HG03469 (cell line): Measurements from ENCODE around the gene TRIP10.

Experiments
- ATAC-seq: cut with Tn5 transposase; IDR thresholded peaks from one replicate; pipeline ENCODE4 v1.9.1; 2021; ENCODE audit warnings: mild to moderate bottlenecking, moderate library complexity, moderate number of reproducible peaks; ENCODE audit not compliant: unreplicated experiment

Gene TRIP10

DNA sequence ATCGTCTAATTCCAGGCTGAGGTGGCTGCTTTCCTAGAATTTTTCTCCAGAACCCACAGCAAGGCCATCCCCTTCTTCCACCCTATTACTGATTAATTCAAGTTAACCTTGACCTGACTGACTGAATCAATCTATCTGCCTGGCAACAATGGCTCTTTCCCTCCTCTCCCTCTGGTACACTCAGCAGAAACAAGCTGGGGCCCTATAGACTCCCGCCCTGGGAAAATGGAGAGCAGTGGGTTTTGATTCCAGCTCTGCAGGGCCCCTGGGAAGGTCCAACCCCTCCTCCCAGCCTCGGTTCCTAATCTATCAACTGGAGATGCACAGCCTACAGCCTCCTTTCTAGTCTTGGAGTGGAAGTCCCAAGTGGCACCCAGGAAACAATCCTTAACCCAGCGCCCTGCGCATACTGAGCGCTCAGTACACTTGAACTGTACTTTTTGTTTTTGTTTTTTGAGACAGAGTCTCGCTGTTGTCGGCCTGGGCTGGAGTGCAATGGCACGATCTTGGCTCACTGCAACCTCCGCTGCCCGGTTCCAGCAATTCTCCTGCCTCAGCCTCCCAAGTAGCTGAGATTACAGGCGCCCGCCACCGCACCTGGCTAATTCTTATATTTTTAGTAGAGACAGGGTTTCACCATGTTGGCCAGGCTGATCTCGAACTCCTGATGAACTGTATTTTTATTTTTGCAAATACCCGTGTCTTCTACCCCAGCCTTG lies 13.8 kb upstream of the TRIP10 start:
- no peak for ATAC-seq

DNA sequence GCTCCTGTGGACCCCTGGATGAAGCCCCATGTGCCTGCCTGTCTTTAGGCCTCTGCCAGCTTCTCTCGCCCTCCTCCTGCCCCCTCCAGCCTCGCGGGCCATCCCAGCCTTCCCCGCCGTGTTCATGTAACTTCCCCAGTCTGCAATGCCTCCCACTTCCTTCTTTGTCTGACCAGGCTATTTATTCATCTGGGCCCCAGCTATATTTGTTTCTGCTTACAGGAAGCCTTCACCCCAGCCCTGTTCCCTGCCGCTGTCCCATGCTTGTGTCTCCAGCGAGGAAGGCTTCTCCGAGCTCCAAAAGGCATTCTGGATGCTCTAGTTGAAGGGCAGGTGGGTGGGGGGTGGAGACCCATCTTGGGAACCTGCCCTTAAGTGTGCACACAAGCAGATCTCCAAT lies 11.1 kb upstream of the TRIP10 start:
- no peak for ATAC-seq

DNA sequence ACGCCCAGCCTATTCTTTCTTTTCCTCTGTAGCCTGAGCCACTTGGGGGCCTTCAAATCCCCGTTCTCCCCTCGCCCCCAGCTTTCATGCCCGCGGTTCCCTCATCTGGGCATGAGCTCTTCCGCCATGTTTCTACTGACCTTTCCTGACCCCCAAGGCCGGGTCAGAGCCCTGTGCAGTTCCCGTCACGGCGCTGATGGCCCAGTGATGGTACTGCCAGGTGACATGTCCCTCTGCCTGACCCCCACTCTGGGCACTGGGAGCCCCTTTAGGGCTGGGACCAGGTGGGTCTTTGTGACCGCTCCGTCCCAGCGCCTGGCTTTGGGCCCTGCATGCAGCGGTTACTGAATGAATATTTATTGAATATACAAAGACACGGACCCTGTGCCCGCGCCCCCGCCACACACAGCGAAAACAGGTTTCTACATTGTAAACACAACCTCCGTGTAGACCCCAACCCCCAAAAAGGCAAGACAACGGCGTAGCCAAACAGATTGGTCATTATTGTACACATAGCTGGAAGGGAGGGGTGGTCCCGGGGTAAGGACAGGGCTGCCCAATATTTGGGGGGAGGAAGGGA lies 9.8 kb upstream of the TRIP10 start:
- ATAC-seq = no peak

DNA sequence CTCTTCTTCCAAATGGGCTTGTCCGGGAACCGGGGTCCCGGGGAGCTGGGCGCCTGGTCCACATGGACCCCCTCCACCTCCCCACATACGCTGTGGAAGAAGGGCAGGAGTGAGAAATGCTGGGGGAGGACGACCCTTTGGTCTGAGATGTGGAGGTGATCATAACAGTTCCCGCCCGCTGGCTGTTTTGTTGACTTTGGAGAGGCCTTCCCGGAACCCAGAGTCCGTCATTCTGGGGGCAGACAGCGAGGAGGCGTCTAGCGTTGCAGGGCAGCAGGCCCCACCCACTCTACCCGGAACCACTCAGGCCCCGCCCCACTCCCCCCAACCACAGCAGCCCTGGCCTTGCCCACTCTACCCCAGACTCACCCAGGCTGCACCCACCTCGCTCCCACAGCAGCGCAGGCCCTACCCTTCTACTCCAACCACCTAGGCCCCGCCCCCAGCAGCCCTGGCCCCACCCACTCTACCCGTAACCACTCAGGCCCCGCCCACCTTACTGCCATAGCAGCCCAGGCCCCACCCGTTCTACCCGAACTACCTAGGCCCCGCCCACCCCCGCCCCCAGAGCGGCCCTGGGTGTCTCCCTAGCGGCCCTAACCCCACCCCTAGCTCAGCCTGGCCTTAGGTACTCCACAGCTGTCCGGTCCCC lies 9.2 kb upstream of the TRIP10 start:
- no peak for ATAC-seq

DNA sequence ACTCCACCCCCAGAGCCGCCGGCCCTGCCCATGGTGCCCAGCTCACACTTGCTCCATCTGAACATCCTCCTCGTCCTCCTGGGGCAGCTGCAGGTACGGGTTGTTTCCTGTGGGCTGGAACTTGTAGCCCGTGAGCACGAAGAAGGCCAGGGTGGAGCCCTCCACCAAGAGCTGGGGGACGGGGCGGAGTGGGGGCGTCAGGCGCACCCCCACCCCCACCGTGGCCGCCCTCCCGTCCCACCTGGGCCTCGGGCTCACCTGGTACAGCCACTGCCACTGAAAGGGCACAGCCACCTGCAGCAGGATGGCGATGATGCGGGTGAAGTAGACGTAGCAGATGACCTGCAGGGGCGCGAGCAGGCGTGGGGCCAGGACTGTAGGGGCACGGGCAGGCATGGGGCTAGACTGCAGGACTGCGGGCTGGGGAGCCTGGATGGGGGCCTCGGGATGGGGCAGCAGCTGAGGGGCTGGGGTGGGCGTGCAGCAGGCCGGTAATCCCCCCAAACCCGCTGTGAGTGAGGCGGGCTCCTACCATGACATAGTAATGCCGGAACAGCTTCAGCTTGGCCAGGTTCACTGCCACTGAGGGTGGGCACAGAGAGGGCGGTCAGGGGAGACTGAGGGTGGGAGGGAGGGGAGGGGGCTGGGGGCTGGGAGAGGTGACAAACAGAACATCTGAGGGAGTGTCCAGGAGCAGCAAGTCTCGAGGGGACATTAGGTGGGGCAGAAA lies 8.4 kb upstream of the TRIP10 start:
- no peak for ATAC-seq

DNA sequence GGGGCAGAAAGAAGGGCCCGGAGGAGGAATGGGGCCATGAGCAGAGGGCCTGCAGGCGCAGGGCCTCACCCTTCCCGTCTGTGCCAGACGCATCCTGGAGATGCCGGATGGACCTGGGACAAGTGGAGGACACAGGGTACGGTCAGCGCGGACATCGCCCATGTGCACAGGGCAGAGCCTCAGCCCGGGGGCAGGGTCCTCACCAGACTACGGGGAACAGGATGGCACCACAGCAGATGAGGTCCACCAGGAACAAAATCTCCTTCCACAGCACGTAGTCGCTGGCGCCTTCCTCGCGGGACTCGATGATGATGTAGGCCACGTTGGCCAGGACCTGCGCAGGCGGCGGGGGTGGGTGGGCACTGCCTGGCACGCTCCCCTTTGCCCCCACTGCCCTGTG lies 7.7 kb upstream of the TRIP10 start:
- no peak for ATAC-seq

DNA sequence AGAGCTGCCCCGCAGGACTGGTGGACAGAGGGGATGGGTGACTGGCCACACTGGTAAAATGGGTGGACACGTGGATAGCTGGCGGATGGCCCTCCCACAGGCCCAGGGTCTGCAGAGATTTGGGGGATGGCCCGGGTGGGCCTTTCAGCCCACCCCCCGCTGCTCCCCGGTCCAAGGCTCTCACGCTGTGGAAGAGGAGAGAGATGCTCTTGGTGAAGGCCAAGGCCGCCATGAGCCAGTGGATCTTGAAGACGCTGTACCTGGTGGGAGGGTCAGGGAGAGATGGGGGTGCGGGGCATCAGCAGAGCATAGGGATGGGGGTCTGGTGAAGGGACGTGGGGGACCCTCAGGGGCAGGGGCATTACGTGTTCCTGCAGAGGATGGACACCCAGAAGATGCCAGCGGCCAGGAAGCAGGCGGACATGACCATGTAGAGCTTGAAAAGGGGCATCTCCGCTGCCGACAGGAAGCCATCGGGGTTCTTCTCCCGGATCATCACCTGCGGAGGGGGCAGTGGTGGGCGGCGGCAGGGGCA lies 6.6 kb upstream of the TRIP10 start:
- no peak for ATAC-seq

GRCh38 chr19:6733338-6734095 lies 6.0 kb upstream of the TRIP10 start:
- ATAC-seq = no peak

DNA sequence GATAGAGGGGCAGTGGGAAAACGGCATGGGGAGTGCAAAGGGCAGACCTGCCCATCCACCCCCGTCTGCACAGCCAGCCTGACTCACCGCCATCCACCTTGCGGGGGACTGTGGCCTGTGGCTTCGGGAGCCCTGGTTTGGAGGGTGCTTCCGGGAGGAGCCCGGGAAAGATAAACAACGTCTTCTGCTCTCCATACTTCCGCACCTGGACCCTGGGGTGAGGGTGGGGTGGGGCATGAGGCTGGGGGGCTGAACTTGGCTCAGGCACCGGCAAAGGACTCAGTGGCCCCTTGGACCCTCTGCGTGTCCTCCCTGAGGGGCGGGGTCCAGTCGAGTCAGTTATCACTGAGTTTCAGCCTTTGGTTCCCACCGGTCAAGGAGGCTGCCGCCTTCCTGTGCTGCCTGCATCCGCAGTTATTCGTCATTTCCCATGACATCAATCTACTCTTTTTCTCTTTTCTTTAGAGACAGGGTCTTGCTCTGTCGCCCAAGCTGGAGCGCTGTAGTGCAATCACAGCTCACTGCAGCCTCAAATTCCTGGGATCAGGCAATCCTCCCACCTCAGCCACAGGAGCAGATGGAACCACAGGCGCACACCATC lies 5.3 kb upstream of the TRIP10 start:
- ATAC-seq = no peak

GRCh38 chr19:6735181-6735911 lies 4.1 kb upstream of the TRIP10 start:
- ATAC-seq = no peak

- no peak for ATAC-seq
These were observed 3.1 kb upstream of the TRIP10 start for GRCh38 chr19:6736169-6736916.

DNA sequence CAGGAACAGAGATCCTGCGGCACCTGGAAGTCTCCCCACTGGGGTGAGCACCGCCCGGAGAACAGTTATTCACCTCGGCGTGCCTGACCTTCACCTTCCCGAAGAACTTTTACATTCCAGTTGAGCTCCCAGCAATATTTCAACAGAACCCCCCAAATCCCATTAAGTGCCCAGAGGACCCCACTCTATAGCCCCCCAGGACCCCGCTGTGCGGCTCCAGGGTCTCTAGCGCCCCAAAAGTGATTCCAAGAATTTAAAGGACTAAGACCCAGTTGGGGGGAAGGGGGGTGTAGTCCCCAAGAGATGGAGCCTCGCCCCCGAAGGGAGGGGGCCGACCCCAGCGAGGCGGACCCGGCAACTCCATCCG lies 2.6 kb upstream of the TRIP10 start:
- ATAC-seq = no peak

- peak; percentile 53 for ATAC-seq
These were observed 2.1 kb upstream of the TRIP10 start, which contains the start of gene GPR108 for GRCh38 chr19:6737284-6737872. TSS of gene GPR108 (minus strand) at chr19:6737580. CDS start at chr19:6737576, 4 bp downstream.

DNA sequence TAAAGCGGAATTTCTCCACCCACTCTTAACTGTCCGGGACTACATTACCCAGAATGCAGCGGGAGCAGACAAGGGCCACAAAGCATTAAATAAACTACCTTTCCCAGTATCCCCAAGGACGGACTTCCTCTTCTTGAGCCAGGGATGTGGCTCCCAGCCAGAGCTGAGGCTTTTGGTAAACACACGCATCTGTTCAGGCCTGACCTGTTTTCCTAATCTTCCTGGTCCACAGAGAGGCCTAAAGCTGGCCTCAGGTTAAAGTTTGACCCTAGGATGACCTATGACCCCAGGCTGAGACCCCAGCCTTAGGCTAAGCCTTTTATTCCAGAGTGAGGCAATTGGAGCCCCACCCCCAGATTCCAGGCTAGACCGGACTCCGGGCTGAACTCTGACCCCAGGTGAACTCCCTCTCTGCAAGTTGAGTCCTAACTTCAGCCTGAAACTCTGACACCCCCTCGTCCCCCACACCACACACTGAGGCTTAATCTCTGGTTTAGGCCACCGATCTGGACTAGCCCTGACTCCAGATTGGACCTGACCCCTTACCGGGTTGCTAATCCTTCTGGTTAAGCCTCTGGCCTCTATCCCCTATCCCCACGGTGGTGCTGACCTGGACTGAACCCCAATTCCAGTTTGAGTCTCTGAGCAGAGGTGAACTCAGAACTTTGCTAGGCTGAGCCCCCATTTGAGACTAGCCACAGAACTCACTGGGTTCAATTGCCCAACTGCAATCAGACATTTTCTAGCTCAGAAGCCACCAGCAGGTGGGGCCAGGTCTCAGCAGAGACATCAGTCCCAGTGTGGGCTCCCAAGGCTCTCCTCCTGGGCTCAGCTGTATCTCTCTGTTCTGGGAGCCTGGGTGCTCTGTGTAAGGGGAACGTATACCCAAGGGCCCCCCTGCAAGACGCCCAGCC lies 1.4 kb upstream of the TRIP10 start:
- ATAC-seq = no peak

DNA sequence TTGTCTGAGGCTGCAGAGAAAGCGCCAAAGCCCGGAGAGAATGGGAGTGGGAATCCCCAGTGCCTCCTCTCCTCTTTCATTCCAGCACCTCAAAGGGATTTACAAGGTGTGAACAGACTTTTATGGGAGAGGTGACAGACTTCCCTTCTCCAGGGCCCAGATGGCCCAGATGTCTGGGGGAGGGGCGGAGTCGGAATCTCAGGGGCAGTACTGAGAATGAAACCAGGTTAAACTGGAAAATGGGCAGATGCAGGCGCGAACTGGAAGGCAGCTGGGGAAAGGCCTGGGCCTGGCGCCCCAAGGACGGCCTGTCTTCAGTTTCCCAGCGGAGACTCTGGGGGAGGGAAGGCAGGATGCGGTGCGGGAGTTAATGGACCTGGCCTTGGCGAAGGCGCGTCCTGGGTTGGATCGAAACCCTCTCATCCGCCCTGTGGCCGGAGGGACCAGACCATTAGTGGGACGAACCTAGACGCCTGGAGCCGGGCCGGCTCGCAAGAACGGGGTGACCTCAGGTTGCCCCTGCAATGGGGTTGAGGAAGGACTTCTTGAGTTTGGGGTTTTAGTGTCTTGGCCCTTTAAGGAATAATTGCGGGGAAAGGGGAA lies 592 bp upstream of the TRIP10 start:
- ATAC-seq = no peak

DNA sequence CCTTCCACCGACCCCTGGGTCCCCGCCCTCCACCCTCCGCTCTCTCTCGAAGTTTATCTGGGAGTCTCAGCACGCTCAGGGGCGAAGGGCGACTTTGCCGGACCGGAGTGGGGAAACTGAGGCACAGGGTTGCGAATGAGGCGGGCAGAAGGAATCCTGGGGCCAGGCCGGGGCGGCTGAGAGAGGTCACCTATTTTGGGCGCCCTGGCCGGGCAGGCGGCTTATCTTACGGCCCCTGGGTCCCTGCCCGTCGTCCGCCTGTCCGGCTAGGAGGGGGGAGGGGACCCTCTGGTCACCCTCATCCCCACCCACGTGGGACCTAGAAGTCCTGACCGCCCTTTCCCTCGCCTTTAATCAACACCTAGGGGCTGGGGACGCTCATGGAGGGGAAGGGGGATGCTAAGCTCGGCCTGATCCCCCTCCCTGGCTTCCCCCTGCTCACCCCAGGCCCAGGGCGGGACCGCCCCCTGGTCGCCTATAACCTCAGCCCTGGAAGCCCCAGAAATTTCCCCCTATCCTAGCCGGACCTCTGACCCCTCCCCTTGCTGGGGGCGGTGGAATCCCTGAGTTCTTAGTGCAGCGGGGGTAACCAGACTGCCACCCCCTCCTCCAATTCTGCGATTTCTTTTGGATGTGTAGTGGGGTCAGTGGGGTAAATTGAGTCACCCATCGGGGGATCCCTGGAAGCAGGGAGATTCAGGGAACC lies 556 bp downstream of the TRIP10 start:
- ATAC-seq = no peak
